IMR-90 (cell line): ENCODE data around the gene OSGEP. TPM values are rescaled to one million over a fixed set of nuclear protein-coding genes. Genes with fewer than 3 reads are reported as not detected.

Experiments
- ATAC-seq: fragments of 200-7000 bp; cut with Tn5 transposase; 2 replicates; pipeline ENCODE4 v1.9.1; 2020; ENCODE audit warnings: low read depth, mild to moderate bottlenecking, moderate library complexity
- BruUV-seq: library from RNA; stranded (reverse); fragments of 400-500 nt; replicated peaks from 2 replicates; lab custom pipeline; 2021; lab: Mats Ljungman, UMichigan
- CTCF ChIA-PET: fragments of 300-600 bp; formaldehyde crosslinking; extraction: SDS; loops from one replicate; lab custom pipeline; 2021; ENCODE audit warnings: antibody characterized with exemption; lab: Yijun Ruan, JAX
- POLR2A ChIA-PET: fragments of 300-600 bp; sonication (Branson Sonifier 250); formaldehyde crosslinking; loops from one replicate; lab custom pipeline; 2022; ENCODE audit warnings: antibody characterized with exemption; ENCODE audit not compliant: unreplicated experiment; lab: Charles Lee
- DNase-seq: peaks from one replicate; pipeline ENCODE4 v3.0.0; 2013
- H2AFZ ChIP-seq: replicated peaks from 2 replicates; pipeline ENCODE3; 2013; ENCODE audit warnings: low read length, mild to moderate bottlenecking; ENCODE audit not compliant: poor library complexity
- H2AK5ac ChIP-seq: 2 replicates; pipeline ENCODE4 v1.6.1; 2013; ENCODE audit warnings: low read depth, low read length, inconsistent platforms
- H2AK9ac ChIP-seq: replicated peaks from 2 replicates; pipeline ENCODE3; 2013; ENCODE audit warnings: mild to moderate bottlenecking, low read depth, low read length, moderate library complexity; ENCODE audit not compliant: poor library complexity
- H2BK120ac ChIP-seq: 2 replicates; pipeline ENCODE4 v1.6.1; 2013; ENCODE audit warnings: low read depth, low read length, inconsistent platforms
- H2BK15ac ChIP-seq: 3 replicates; pipeline ENCODE4 v1.6.1; 2013; ENCODE audit warnings: low read depth, low read length, inconsistent platforms
- H2BK20ac ChIP-seq: 2 replicates; pipeline ENCODE4 v1.6.1; 2013; ENCODE audit warnings: low read depth, mild to moderate bottlenecking, inconsistent platforms, low read length, moderate library complexity
- H2BK5ac ChIP-seq: 2 replicates; pipeline ENCODE4 v1.6.1; 2013; ENCODE audit warnings: mild to moderate bottlenecking, low read depth, low read length, inconsistent platforms; ENCODE audit not compliant: poor library complexity, severe bottlenecking
- H3K14ac ChIP-seq: replicated peaks from 2 replicates; pipeline ENCODE4 v1.6.1; 2013; ENCODE audit warnings: low read depth, low read length, inconsistent platforms
- H3K18ac ChIP-seq: 2 replicates; pipeline ENCODE4 v1.6.1; 2013; ENCODE audit warnings: low read depth, low read length, control low read depth
- H3K23ac ChIP-seq: 2 replicates; pipeline ENCODE4 v1.6.1; 2013; ENCODE audit warnings: low read depth, low read length, inconsistent platforms
- H3K27ac ChIP-seq: 2 replicates; pipeline ENCODE4 v1.5.1; 2013; ENCODE audit warnings: mild to moderate bottlenecking, control low read depth, low read length; ENCODE audit not compliant: insufficient read depth
- H3K27me3 ChIP-seq: 2 replicates; pipeline ENCODE4 v1.6.1; 2013; ENCODE audit warnings: low read length; ENCODE audit not compliant: control insufficient read depth, insufficient read depth
- H3K36me3 ChIP-seq: 2 replicates; pipeline ENCODE4 v1.6.1; 2013; ENCODE audit warnings: low read length, mixed read lengths; ENCODE audit not compliant: control insufficient read depth, insufficient read depth
- H3K4ac ChIP-seq: 2 replicates; pipeline ENCODE4 v1.6.1; 2013; ENCODE audit warnings: low read depth, low read length, inconsistent platforms
- H3K4me1 ChIP-seq: 2 replicates; pipeline ENCODE4 v1.6.1; 2013; ENCODE audit warnings: low read length, mixed read lengths; ENCODE audit not compliant: control insufficient read depth, insufficient read depth
- H3K4me2 ChIP-seq: 2 replicates; pipeline ENCODE4 v1.6.1; 2013; ENCODE audit warnings: low read depth, mild to moderate bottlenecking, control low read depth, low read length, moderate library complexity
- H3K4me3 ChIP-seq: 2 replicates; pipeline ENCODE4 v1.5.1; 2013; ENCODE audit warnings: low read depth, mild to moderate bottlenecking, control low read depth, low read length, moderate library complexity; ENCODE audit not compliant: insufficient read depth
- H3K56ac ChIP-seq: 2 replicates; pipeline ENCODE4 v1.6.1; 2013; ENCODE audit warnings: low read length, inconsistent platforms; ENCODE audit not compliant: insufficient read depth; ENCODE audit errors: extremely low read depth
- H3K79me1 ChIP-seq, 2 experiments: 2 replicates each; pipeline ENCODE4 v1.6.1; 2013; ENCODE audit warnings: low read length in 2 of 2, inconsistent platforms in 1 of 2, low read depth in 1 of 2
- H3K9ac ChIP-seq: 2 replicates; pipeline ENCODE4 v1.6.1; 2013; ENCODE audit warnings: low read depth, low read length, control low read depth
- H3K9me1 ChIP-seq: 2 replicates; pipeline ENCODE4 v1.6.1; 2013; ENCODE audit warnings: low read length, inconsistent platforms; ENCODE audit not compliant: insufficient read depth
- H3K9me3 ChIP-seq: 2 replicates; pipeline ENCODE4 v1.6.1; 2013; ENCODE audit warnings: low read length; ENCODE audit not compliant: control insufficient read depth, insufficient read depth
- H4K20me1 ChIP-seq: 2 replicates; pipeline ENCODE4 v1.6.1; 2013; ENCODE audit warnings: low read length, inconsistent platforms; ENCODE audit not compliant: insufficient read depth
- H4K5ac ChIP-seq: 2 replicates; pipeline ENCODE4 v1.6.1; 2013; ENCODE audit warnings: mild to moderate bottlenecking, low read depth, low read length, control low read depth
- H4K8ac ChIP-seq, 2 experiments: 2 replicates each; pipeline ENCODE4 v1.6.1; 2013; ENCODE audit warnings: low read depth in 2 of 2, low read length in 2 of 2, control low read depth in 1 of 2, inconsistent platforms in 1 of 2
- H4K91ac ChIP-seq: 2 replicates; pipeline ENCODE4 v1.6.1; 2013; ENCODE audit warnings: low read depth, low read length, inconsistent platforms; ENCODE audit not compliant: insufficient read depth
- POLR2A ChIP-seq: IDR thresholded peaks from 2 replicates; pipeline ENCODE4 v1.6.1; 2012; ENCODE audit warnings: mild to moderate bottlenecking, low read depth, low read length
- SMC3 ChIP-seq: fragments of 150-350 bp; IDR thresholded peaks from 2 replicates; pipeline ENCODE4 v1.6.1; 2016; ENCODE audit warnings: low read depth, mild to moderate bottlenecking, antibody characterized with exemption, low read length, moderate library complexity
- WGBS, 2 experiments: methylation state at CpG; one replicate each; pipeline versions ENCODE4 v1.1.5 to v1.1.7; 2013; ENCODE audit warnings: missing lambda C conversion rate in 2 of 2; ENCODE audit not compliant: insufficient read length in 1 of 2; ENCODE audit errors: extremely low coverage in 2 of 2; 5-methylcytosine and 5-hydroxymethylcytosine counted together
- dilution Hi-C: fragments of 300-500 bp; cut with HindIII; formaldehyde crosslinking; loops from one replicate; pipeline ENCODE4 v1.14.3; 2018; ENCODE audit warnings: low sequenced_read_pairs; ENCODE audit not compliant: unreplicated experiment
- in situ Hi-C: fragments of 300-500 bp; cut with MboI; formaldehyde crosslinking; loops from 3 replicates; pipeline ENCODE4 v1.14.3; 2019; ENCODE audit warnings: low sequenced_read_pairs, inconsistent platforms, mixed read lengths
- intact Hi-C: fragments of 100-400 bp; cut with micrococcal nuclease; formaldehyde crosslinking; loops from 2 replicates; pipeline ENCODE4 v1.10.0; 2022
- polyA plus RNA-seq, 3 experiments: library from polyadenylated mRNA; depleted of rRNA; stranded (reverse); fragments of >200 nt; gene quantifications; 2 replicates each; pipeline ENCODE4 v1.2.3, GENCODE V29; 2012; ENCODE audit warnings: low replicate concordance in 1 of 3
- total RNA-seq: library from RNA; depleted of rRNA; stranded (reverse); fragments of >200 nt; gene quantifications from 2 replicates; pipeline ENCODE4 v1.2.3, GENCODE V29; 2012
- TF ChIP-seq, protein P1 (sequence below): fragments of 150-350 bp; IDR thresholded peaks from 2 replicates; pipeline ENCODE4 v1.6.1; 2017; ENCODE audit warnings: mild to moderate bottlenecking, antibody characterized with exemption, low read length, low read depth
- TF ChIP-seq, protein P2 (sequence below): conservative IDR thresholded peaks from 2 replicates; pipeline ENCODE4 v1.5.1; 2012; ENCODE audit warnings: mild to moderate bottlenecking, low read depth, low read length, improper control_type of control experiment

The OSGEP gene
- total and polyA plus RNA-seq, 2 of the 4 experiments (the other 2 are of a cell fraction): 24.7 to 32.4 TPM

DNA sequence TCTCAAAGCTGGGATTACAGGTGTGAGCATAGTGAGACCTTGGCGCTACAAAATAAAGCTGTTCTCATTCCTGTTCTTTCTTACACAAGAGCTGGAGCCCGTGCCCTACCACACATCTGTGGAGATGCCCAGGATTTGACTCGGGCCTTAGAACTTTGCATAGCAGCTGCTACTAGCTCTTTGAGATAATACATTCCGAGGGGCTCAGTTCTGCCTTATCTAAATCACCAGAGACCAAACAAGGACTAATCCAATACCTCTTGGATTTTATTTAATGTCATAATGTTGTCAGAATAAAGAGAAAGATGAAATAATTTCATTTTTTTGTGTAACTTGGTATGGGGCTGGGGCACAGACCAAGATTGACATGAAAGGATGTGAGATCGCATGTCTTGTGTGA, 22.2 kb upstream of the OSGEP start:
- no peaks in the 10 kb centered on the region for H4K20me1 ChIP-seq
- ChIA-PET POLR2A (no interaction called here), CTCF (no interaction called here)
- DNase-seq: no peak
- H3K56ac ChIP-seq: no peak overlapping the region
- no peak overlapping the region for H3K18ac ChIP-seq
- H2BK120ac ChIP-seq: no peak overlapping the region
- H3K4me1 ChIP-seq: no peaks in the 10 kb centered on the region
- TF ChIP-seq POLR2A (no peak), SMC3 (no peak)
- TF ChIP-seq, protein P1, sequence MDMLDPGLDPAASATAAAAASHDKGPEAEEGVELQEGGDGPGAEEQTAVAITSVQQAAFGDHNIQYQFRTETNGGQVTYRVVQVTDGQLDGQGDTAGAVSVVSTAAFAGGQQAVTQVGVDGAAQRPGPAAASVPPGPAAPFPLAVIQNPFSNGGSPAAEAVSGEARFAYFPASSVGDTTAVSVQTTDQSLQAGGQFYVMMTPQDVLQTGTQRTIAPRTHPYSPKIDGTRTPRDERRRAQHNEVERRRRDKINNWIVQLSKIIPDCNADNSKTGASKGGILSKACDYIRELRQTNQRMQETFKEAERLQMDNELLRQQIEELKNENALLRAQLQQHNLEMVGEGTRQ: no peak
- TF ChIP-seq, protein P2, sequence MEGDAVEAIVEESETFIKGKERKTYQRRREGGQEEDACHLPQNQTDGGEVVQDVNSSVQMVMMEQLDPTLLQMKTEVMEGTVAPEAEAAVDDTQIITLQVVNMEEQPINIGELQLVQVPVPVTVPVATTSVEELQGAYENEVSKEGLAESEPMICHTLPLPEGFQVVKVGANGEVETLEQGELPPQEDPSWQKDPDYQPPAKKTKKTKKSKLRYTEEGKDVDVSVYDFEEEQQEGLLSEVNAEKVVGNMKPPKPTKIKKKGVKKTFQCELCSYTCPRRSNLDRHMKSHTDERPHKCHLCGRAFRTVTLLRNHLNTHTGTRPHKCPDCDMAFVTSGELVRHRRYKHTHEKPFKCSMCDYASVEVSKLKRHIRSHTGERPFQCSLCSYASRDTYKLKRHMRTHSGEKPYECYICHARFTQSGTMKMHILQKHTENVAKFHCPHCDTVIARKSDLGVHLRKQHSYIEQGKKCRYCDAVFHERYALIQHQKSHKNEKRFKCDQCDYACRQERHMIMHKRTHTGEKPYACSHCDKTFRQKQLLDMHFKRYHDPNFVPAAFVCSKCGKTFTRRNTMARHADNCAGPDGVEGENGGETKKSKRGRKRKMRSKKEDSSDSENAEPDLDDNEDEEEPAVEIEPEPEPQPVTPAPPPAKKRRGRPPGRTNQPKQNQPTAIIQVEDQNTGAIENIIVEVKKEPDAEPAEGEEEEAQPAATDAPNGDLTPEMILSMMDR: no peak
- H2BK20ac ChIP-seq: no peak overlapping the region
- H3K36me3 ChIP-seq: peaks cover 10% of the 10 kb centered on the region
- no peak overlapping the region for H2AK5ac ChIP-seq
- intact Hi-C loops (no loop called here), in situ Hi-C loops (no loop called here), dilution Hi-C loops (no loop called here)
- H3K9me3 ChIP-seq: no peaks in the 10 kb centered on the region
- H2AFZ ChIP-seq: no peak overlapping the region
- no peak overlapping the region for H3K4me3 ChIP-seq
- peak overlapping the region; percentile 2 for H2BK5ac ChIP-seq
- ATAC-seq: no peak
- no peak overlapping the region for H3K14ac ChIP-seq
- H3K27me3 ChIP-seq: no peaks in the 10 kb centered on the region
- no peaks in the 10 kb centered on the region; the same call in 1 of the 2 replicates for H3K9me1 ChIP-seq
- no TSS peak for BruUV-seq
- H4K8ac ChIP-seq: peak overlapping the region in 1 of 2 experiments; percentile 8; a peak in 2 of 4 replicates
- H3K4ac ChIP-seq: no peak overlapping the region
- H3K23ac ChIP-seq: no peak overlapping the region
- H4K5ac ChIP-seq: no peak overlapping the region
- no peak overlapping the region for H3K27ac ChIP-seq
- H3K79me1 ChIP-seq: peaks cover 3% of the 10 kb centered on the region in 2 experiments; a peak in 1 of 4 replicates
- no peak overlapping the region for H3K9ac ChIP-seq
- no peak overlapping the region for H4K91ac ChIP-seq
- H2BK15ac ChIP-seq: 0 out of 3 replicates have a peak overlapping the region, but pooled peaks have one; percentile 27
- H2AK9ac ChIP-seq: no peak overlapping the region
- WGBS, 2 experiments: 100% methylated on average over 1 of the region's 5 CpGs; no CpG with 5 or more reads in 1 of the 2 experiments
- no peak overlapping the region for H3K4me2 ChIP-seq
